A549 (cell line): ENCODE data around the gene CACNG8. TPM values are rescaled to one million over a fixed set of nuclear protein-coding genes. Genes with fewer than 3 reads are reported as not detected.

ENCODE experiments used
- ATAC-seq, 2 experiments: fragments of 200-7000 bp in 1 of 2; fragments of >200 bp in 1 of 2; cut with Nextera tagmentation in 1 of 2; cut with Tn5 transposase in 1 of 2; 3 replicates each; pipeline versions ENCODE4 v1.8.0 to v1.9.1; 2018 to 2020; ENCODE audit warnings: mild to moderate bottlenecking in 1 of 2, moderate library complexity in 1 of 2
- CTCF ChIA-PET: fragments of 300-600 bp; sonication (Branson Sonifier 250); formaldehyde crosslinking; extraction: SDS; loops from one replicate; lab custom pipeline; 2021; ENCODE audit warnings: antibody characterized with exemption, inconsistent platforms; lab: Yijun Ruan, JAX
- POLR2A ChIA-PET: fragments of 350-600 bp; formaldehyde crosslinking; extraction: SDS; loops from one replicate; lab custom pipeline; 2021; ENCODE audit warnings: antibody characterized with exemption, inconsistent platforms; lab: Yijun Ruan, JAX
- DNase-seq, 2 experiments: peaks; one replicate each; pipeline versions ENCODE4 v3.0.0 to v3.0.0-alpha.2; 2011 to 2016; ENCODE audit warnings: low read depth in 1 of 2, low spot score in 1 of 2
- FAIRE-seq: peaks from 2 replicates; lab custom pipeline; 2011; peaks lifted over from hg19 to GRCh38; lab: Jason Lieb, UNC
- H3K27ac ChIP-seq, 2 experiments: fragments of >200 bp; sonication (Bioruptor Twin); formaldehyde crosslinking; 3 replicates each; pipeline ENCODE4 v1.5.1; 2016 to 2017
- H3K4me1 ChIP-seq: fragments of >200 bp; sonication (Bioruptor Twin); formaldehyde crosslinking; 3 replicates; pipeline ENCODE4 v1.6.1; 2016
- H3K4me2 ChIP-seq: fragments of >200 bp; sonication (Bioruptor Twin); formaldehyde crosslinking; 3 replicates; pipeline ENCODE4 v1.6.1; 2016
- H3K4me3 ChIP-seq: fragments of >200 bp; sonication (Bioruptor Twin); formaldehyde crosslinking; 3 replicates; pipeline ENCODE4 v1.5.1; 2016
- H3K9me3 ChIP-seq: fragments of >200 bp; sonication (Bioruptor Twin); formaldehyde crosslinking; 3 replicates; pipeline ENCODE4 v1.6.1; 2016
- ATOH8 ChIP-seq: fragments of 250-450 bp; sonication (Bioruptor Pico); IDR thresholded peaks from 2 replicates; pipeline ENCODE4 v1.5.0; 2020; ENCODE audit warnings: low read depth, mild to moderate bottlenecking, moderate library complexity
- BHLHE40 ChIP-seq: IDR thresholded peaks from 2 replicates; pipeline ENCODE4 v1.6.1; 2012; ENCODE audit warnings: low read depth, low read length, inconsistent platforms
- CBX2 ChIP-seq: fragments of 200-600 bp; sonication (generic); IDR thresholded peaks from 2 replicates; pipeline ENCODE4 v1.6.1; 2016; ENCODE audit warnings: low read depth, mild to moderate bottlenecking, borderline replicate concordance
- CBX8 ChIP-seq: fragments of 200-600 bp; sonication (generic); IDR thresholded peaks from 2 replicates; pipeline ENCODE4 v1.6.1; 2016
- CHD4 ChIP-seq: fragments of 200-600 bp; sonication (generic); IDR thresholded peaks from 2 replicates; pipeline ENCODE4 v1.6.1; 2016; ENCODE audit warnings: antibody characterized with exemption, mild to moderate bottlenecking, borderline replicate concordance
- CTCF ChIP-seq: fragments of >200 bp; sonication (Bioruptor Twin); formaldehyde crosslinking; IDR thresholded peaks from 3 replicates; pipeline ENCODE4 v1.5.1; 2016
- EHMT2 ChIP-seq: fragments of 200-600 bp; sonication (generic); IDR thresholded peaks from 2 replicates; pipeline ENCODE4 v1.6.1; 2016; ENCODE audit warnings: antibody characterized with exemption, low read depth, mild to moderate bottlenecking, moderate library complexity
- ELK1 ChIP-seq: fragments of 150-350 bp; IDR thresholded peaks from 2 replicates; pipeline ENCODE4 v1.6.1; 2014; ENCODE audit warnings: low read depth, mild to moderate bottlenecking, low read length
- ESRRA ChIP-seq: fragments of 150-350 bp; IDR thresholded peaks from 2 replicates; pipeline ENCODE4 v1.6.1; 2014; ENCODE audit warnings: mild to moderate bottlenecking, low read length, borderline replicate concordance
- FOSL2 ChIP-seq, 2 experiments: fragments of 450-650 bp in 1 of 2; fragments of >200 bp in 1 of 2; sonication (Bioruptor Twin) in 1 of 2; formaldehyde crosslinking; IDR thresholded peaks; 2 replicates each; pipeline versions ENCODE4 v1.5.0 to v1.6.1; 2016 to 2020; ENCODE audit warnings: mild to moderate bottlenecking in 1 of 2, moderate library complexity in 1 of 2
- HDAC2 ChIP-seq: fragments of 200-600 bp; sonication (generic); IDR thresholded peaks from 2 replicates; pipeline ENCODE4 v1.6.1; 2016
- HES2 ChIP-seq: fragments of >200 bp; sonication (Bioruptor Twin); formaldehyde crosslinking; IDR thresholded peaks from 2 replicates; pipeline ENCODE4 v1.6.1; 2016
- HOXB5 ChIP-seq: fragments of 250-450 bp; sonication (Bioruptor Pico); IDR thresholded peaks from 2 replicates; pipeline ENCODE4 v1.5.0; 2020; ENCODE audit warnings: mild to moderate bottlenecking, moderate library complexity
- KDM5A ChIP-seq: fragments of 200-600 bp; sonication (generic); IDR thresholded peaks from 2 replicates; pipeline ENCODE4 v1.6.1; 2016; ENCODE audit warnings: antibody characterized with exemption, mild to moderate bottlenecking
- MAZ ChIP-seq: fragments of 150-350 bp; IDR thresholded peaks from 2 replicates; pipeline ENCODE4 v1.6.1; 2014; ENCODE audit warnings: antibody characterized with exemption, low read depth, low read length, borderline replicate concordance
- PHF8 ChIP-seq: fragments of 200-600 bp; sonication (generic); IDR thresholded peaks from 2 replicates; pipeline ENCODE4 v1.6.1; 2016; ENCODE audit warnings: low read depth, mild to moderate bottlenecking, antibody characterized with exemption, moderate library complexity, borderline replicate concordance
- POLR2AphosphoS2 ChIP-seq: conservative IDR thresholded peaks from 2 replicates; pipeline ENCODE4 v1.6.1; 2012; ENCODE audit warnings: low read length, improper control_type of control experiment, inconsistent platforms
- RAD21 ChIP-seq, 2 experiments: fragments of >200 bp in 1 of 2; sonication (Bioruptor Twin) in 1 of 2; formaldehyde crosslinking in 1 of 2; IDR thresholded peaks in 1 of 2; conservative IDR thresholded peaks in 1 of 2; 2 replicates in 1 of 2; 3 replicates in 1 of 2; pipeline ENCODE4 v1.6.1; 2012 to 2018; ENCODE audit warnings: inconsistent platforms in 1 of 2
- RARB ChIP-seq: fragments of 250-450 bp; sonication (Bioruptor Pico); IDR thresholded peaks from 2 replicates; pipeline ENCODE4 v1.8.0; 2021; ENCODE audit warnings: mild to moderate bottlenecking, moderate library complexity
- RCOR1 ChIP-seq: fragments of 150-350 bp; IDR thresholded peaks from 2 replicates; pipeline ENCODE4 v1.6.1; 2014; ENCODE audit warnings: antibody characterized with exemption, low read length, low read depth
- RFX5 ChIP-seq: fragments of 450-650 bp; IDR thresholded peaks from 2 replicates; pipeline ENCODE4 v1.7.1; 2014; ENCODE audit warnings: antibody characterized with exemption, mild to moderate bottlenecking, moderate library complexity
- RNF2 ChIP-seq: fragments of 200-600 bp; sonication (generic); IDR thresholded peaks from 2 replicates; pipeline ENCODE4 v1.6.1; 2016; ENCODE audit warnings: low read depth, mild to moderate bottlenecking, antibody characterized with exemption, moderate library complexity, borderline replicate concordance
- ZC3H11A ChIP-seq: fragments of 450-650 bp; IDR thresholded peaks from 2 replicates; pipeline ENCODE4 v1.6.1; 2014; ENCODE audit warnings: antibody characterized with exemption, mild to moderate bottlenecking
- ZFP36 ChIP-seq: fragments of 450-650 bp; IDR thresholded peaks from 2 replicates; pipeline ENCODE4 v1.6.1; 2014; ENCODE audit warnings: borderline replicate concordance; ENCODE audit not compliant: partially characterized antibody
- whole genome bisulfite sequencing: methylation state at CpG from one replicate; pipeline ENCODE4 v1.1.6; 2017; ENCODE audit errors: missing lambda C conversion rate; 5-methylcytosine and 5-hydroxymethylcytosine counted together
- polyA plus RNA-seq, 4 experiments: library from polyadenylated mRNA; depleted of rRNA in 3 of 4; stranded (reverse); fragments of >200 nt; fragmentation: RNase III in 1 of 4; extraction: RNeasy Plus Mini Kit Qiagen cat#74134 plus additional on column Dnase treatment in 1 of 4; gene quantifications; 2 replicates in 3 of 4; 3 replicates in 1 of 4; pipeline ENCODE4 v1.2.3, GENCODE V29; 2011 to 2017

CACNG8 gene
- polyA plus RNA-seq, 2 of the 4 experiments (the other 2 are of a cell fraction), result 1.1 to 5.8 TPM

- peaks cover 6% of the 10 kb centered on the region; the same call in 1 of the 3 replicates for H3K4me1 ChIP-seq
- WGBS, result 74% methylated on average over 11 of the region's 11 CpGs
- DNase-seq, result no peak
- no peak for FAIRE-seq
- no peaks in the 10 kb centered on the region for H3K9me3 ChIP-seq
- no peak overlapping the region for H3K27ac ChIP-seq
- H3K4me3 ChIP-seq, result no peak overlapping the region
- H3K4me2 ChIP-seq, result 0 out of 3 replicates have a peak overlapping the region, but pooled peaks have one; percentile 19
- ChIA-PET CTCF (interaction anchor here (0.7 to 3.3 kb wide), 3 partner anchors 59 to 442 kb away, joined by 3 to 15 read pairs (median 3); no protein-coding TSS in a partner anchor), POLR2A (no interaction called here)
- no peak for ATAC-seq
- TF ChIP-seq RARB (CRISPR knock-in tag), result no peak
- TF ChIP-seq ZFP36, result no peak
- no peak for TF ChIP-seq ELK1
- TF ChIP-seq HES2, result no peak
- TF ChIP-seq HOXB5 (CRISPR knock-in tag), result no peak
- no peak for TF ChIP-seq MAZ
These were observed 2.4 kb downstream of the CACNG8 start for GRCh38 chr19:53965091-53965490.

GRCh38 chr19:53966931-53967330 lies 4.2 kb downstream of the CACNG8 start:
- no peaks in the 10 kb centered on the region for H3K4me1 ChIP-seq
- POLR2A ChIA-PET, result no interaction called here
- no peak overlapping the region for H3K4me3 ChIP-seq
- DNase-seq (no peak), FAIRE-seq (no peak)
- H3K4me2 ChIP-seq, result no peak overlapping the region
- H3K27ac ChIP-seq, result no peak overlapping the region
- 69% methylated on average over 7 of the region's 7 CpGs for WGBS
- no peaks in the 10 kb centered on the region for H3K9me3 ChIP-seq
- CTCF ChIA-PET, result interaction anchor here (0.6 to 3.3 kb wide), 5 partner anchors 8 to 57 kb away, joined by 3 to 15 read pairs (median 4); no protein-coding TSS in a partner anchor
- no peak for TF ChIP-seq KDM5A
- no peak for TF ChIP-seq RAD21 (conservative IDR thresholded peaks at IDR 0.05 in 1 of 2, IDR thresholded peaks at IDR 0.05 in 1 of 2)
- TF ChIP-seq CBX8, result no peak
- no peak for TF ChIP-seq CHD4
- TF ChIP-seq HDAC2, result no peak
- TF ChIP-seq BHLHE40, result no peak
- TF ChIP-seq, all 56 proteins: peak for 0
- no peak for ATAC-seq

- H3K27ac ChIP-seq, result no peak overlapping the region
- FAIRE-seq (no peak), ATAC-seq (no peak), DNase-seq (no peak)
- no peaks in the 10 kb centered on the region for H3K4me1 ChIP-seq
- no peaks in the 10 kb centered on the region for H3K9me3 ChIP-seq
- ChIA-PET POLR2A (interaction anchor here (0.5 kb wide), 1 partner anchor 11 kb away, joined by 4 read pairs; no protein-coding TSS in a partner anchor), CTCF (interaction anchor here (2.6 to 3.3 kb wide), 2 partner anchors 55 to 62 kb away, joined by 7 to 12 read pairs; no protein-coding TSS in a partner anchor)
- H3K4me3 ChIP-seq, result no peak overlapping the region
- no peak overlapping the region for H3K4me2 ChIP-seq
- no peak for TF ChIP-seq RCOR1
- TF ChIP-seq ESRRA, result no peak
- no peak for TF ChIP-seq FOSL2 (IDR thresholded peaks at IDR 0.05)
- no peak for TF ChIP-seq FOSL2 (CRISPR knock-in tag; IDR thresholded peaks at IDR 0.05)
- no peak for TF ChIP-seq RNF2
- no peak for TF ChIP-seq ATOH8 (CRISPR knock-in tag)
- TF ChIP-seq POLR2AphosphoS2, result no peak
- TF ChIP-seq PHF8, result no peak
- no peak for TF ChIP-seq EHMT2
- TF ChIP-seq CBX2, result no peak
- no peak for TF ChIP-seq RFX5
- TF ChIP-seq ZC3H11A, result no peak
- TF ChIP-seq CTCF, result no peak
- no peak for TF ChIP-seq RAD21 (conservative IDR thresholded peaks at IDR 0.05 in 1 of 2, IDR thresholded peaks at IDR 0.05 in 1 of 2)
- 82% methylated on average over 6 of the region's 6 CpGs for WGBS
These were observed 6.6 kb downstream of the CACNG8 start for GRCh38 chr19:53969366-53969765.
